ENCODE data around the gene TEKT3. TPM values are rescaled to one million over a fixed set of nuclear protein-coding genes. Genes with fewer than 3 reads are reported as not detected.

Gene TEKT3
- polyA plus RNA-seq, 1 experiment = 0.21 TPM

- no peak overlapping the region for H3K4me3 ChIP-seq (ENCODE audit: low read depth, low read length)
- ChIA-PET CTCF (interaction anchor here (2.4 to 2.9 kb wide), 2 partner anchors 9 to 236 kb away, joined by 8 to 10 read pairs; no protein-coding TSS in a partner anchor), POLR2A (no interaction called here)
- no peak for DNase-seq (ENCODE audit: low read depth)
- TF ChIP-seq CTCF (IDR thresholded peaks at IDR 0.05; ENCODE audit: insufficient read depth, low read depth, low read length) = no peak
- no peaks in the 10 kb centered on the region for H3K36me3 ChIP-seq (ENCODE audit: control insufficient read depth, insufficient read depth, low read length)
- peaks cover 14% of the 10 kb centered on the region for H3K27me3 ChIP-seq (ENCODE audit: control insufficient read depth, insufficient read depth, low read length)
These were observed 74.9 kb downstream of the TEKT3 start for GRCh38 chr17:15266325-15267125.

- Histone ChIP-seq H3K27me3 (ENCODE audit: control insufficient read depth, insufficient read depth, low read length) (peaks cover 14% of the 10 kb centered on the region), H3K36me3 (ENCODE audit: control insufficient read depth, insufficient read depth, low read length) (no peaks in the 10 kb centered on the region), H3K4me3 (ENCODE audit: low read depth, low read length) (no peak within 1 kb of the TSS)
- TF ChIP-seq CTCF (IDR thresholded peaks at IDR 0.05; ENCODE audit: insufficient read depth, low read depth, low read length) = no peak
- DNase-seq (ENCODE audit: low read depth) = no peak
- ChIA-PET CTCF (interaction anchor here (2.4 to 2.9 kb wide), 2 partner anchors 8 to 238 kb away, joined by 8 to 10 read pairs; no protein-coding TSS in a partner anchor), POLR2A (no interaction called here)
These were observed 76.3 kb downstream of the TEKT3 start, which contains the start of gene PMP22 for GRCh38 chr17:15265131-15265530. PMP22 (minus strand) TSS chr17:15265326; CDS start chr17:15260727, 4,599 bp downstream.

GRCh38 chr17:15264542-15264941, 76.9 kb downstream of the TEKT3 start:
- ChIA-PET CTCF (no interaction called here), POLR2A (no interaction called here)
- H3K4me3 ChIP-seq (ENCODE audit: low read depth, low read length) = no peak overlapping the region
- no peak for TF ChIP-seq CTCF (IDR thresholded peaks at IDR 0.05; ENCODE audit: insufficient read depth, low read depth, low read length)
- no peak for DNase-seq (ENCODE audit: low read depth)
- no peaks in the 10 kb centered on the region for H3K36me3 ChIP-seq (ENCODE audit: control insufficient read depth, insufficient read depth, low read length)
- H3K27me3 ChIP-seq (ENCODE audit: control insufficient read depth, insufficient read depth, low read length) = peaks cover 14% of the 10 kb centered on the region

- Histone ChIP-seq H3K4me3 (ENCODE audit: low read depth, low read length) (no peak overlapping the region), H3K27me3 (ENCODE audit: control insufficient read depth, insufficient read depth, low read length) (peaks cover 11% of the 10 kb centered on the region), H3K36me3 (ENCODE audit: control insufficient read depth, insufficient read depth, low read length) (peaks cover 4% of the 10 kb centered on the region)
- no peak for DNase-seq (ENCODE audit: low read depth)
- ChIA-PET CTCF (interaction anchor here (0.9 to 3.6 kb wide), 8 partner anchors 9 to 250 kb away, joined by 3 to 43 read pairs (median 9); no protein-coding TSS in a partner anchor), POLR2A (interaction anchor here (0.6 to 1.4 kb wide), 3 partner anchors 114 to 237 kb away, joined by 3 to 6 read pairs (median 5); no protein-coding TSS in a partner anchor)
- TF ChIP-seq CTCF (IDR thresholded peaks at IDR 0.05; ENCODE audit: insufficient read depth, low read depth, low read length) = no peak
These were observed 77.7 kb downstream of the TEKT3 start for GRCh38 chr17:15263680-15264079.

- H3K36me3 ChIP-seq (ENCODE audit: control insufficient read depth, insufficient read depth, low read length) = peaks cover 7% of the 10 kb centered on the region
- H3K27me3 ChIP-seq (ENCODE audit: control insufficient read depth, insufficient read depth, low read length) = peaks cover 8% of the 10 kb centered on the region
- H3K4me3 ChIP-seq (ENCODE audit: low read depth, low read length) = peak overlapping the region; percentile 72
- TF ChIP-seq CTCF (IDR thresholded peaks at IDR 0.05; ENCODE audit: insufficient read depth, low read depth, low read length) = no peak
- ChIA-PET POLR2A (interaction anchor here (0.6 to 1.4 kb wide), 3 partner anchors 114 to 238 kb away, joined by 3 to 6 read pairs (median 5); no protein-coding TSS in a partner anchor), CTCF (interaction anchor here (0.7 to 3.6 kb wide), 11 partner anchors 9 to 250 kb away, joined by 3 to 43 read pairs (median 6); no protein-coding TSS in a partner anchor)
- DNase-seq (ENCODE audit: low read depth) = peak; percentile 78
These were observed 78.2 kb downstream of the TEKT3 start for GRCh38 chr17:15263206-15263579.

All from BJ (cell line).